ENCODE results near the gene CD300E.

The CD300E gene

GRCh38 chr17:74601944-74602572, 21.5 kb downstream of the CD300E start (continued):
- TF ChIP-seq CREB5 (CRISPR knock-in tag; IDR thresholded peaks at IDR 0.05; ENCODE audit: low read depth) (no peak), SNAI2 (CRISPR knock-in tag; IDR thresholded peaks at IDR 0.05) (no peak), OSR1 (CRISPR knock-in tag; IDR thresholded peaks at IDR 0.05) (no peak), ZNF8 (CRISPR knock-in tag; IDR thresholded peaks at IDR 0.05) (no peak)

GRCh38 chr17:74599448-74599939, 24.0 kb downstream of the CD300E start:
- TF ChIP-seq CSDC2 (CRISPR knock-in tag; IDR thresholded peaks at IDR 0.05): no peak
- TF ChIP-seq ZC3H10 (CRISPR knock-in tag; IDR thresholded peaks at IDR 0.05): no peak
- no peak for TF ChIP-seq ZFP3 (CRISPR knock-in tag; IDR thresholded peaks at IDR 0.05)
- no peak for ATAC-seq

- TF ChIP-seq ZNF70 (CRISPR knock-in tag; IDR thresholded peaks at IDR 0.05): no peak
- TF ChIP-seq ZFP30 (CRISPR knock-in tag; IDR thresholded peaks at IDR 0.05): no peak
- no peak for TF ChIP-seq CSRNP3 (CRISPR knock-in tag; IDR thresholded peaks at IDR 0.05)
- no peak for TF ChIP-seq TCF4 (CRISPR knock-in tag; IDR thresholded peaks at IDR 0.05; ENCODE audit: borderline replicate concordance)
- TF ChIP-seq ESRRG (CRISPR knock-in tag; IDR thresholded peaks at IDR 0.05): no peak
- TF ChIP-seq ZFP3 (CRISPR knock-in tag; IDR thresholded peaks at IDR 0.05): no peak
- TF ChIP-seq OSR1 (CRISPR knock-in tag; IDR thresholded peaks at IDR 0.05): no peak
- TF ChIP-seq BACH2 (CRISPR knock-in tag; IDR thresholded peaks at IDR 0.05; ENCODE audit: borderline replicate concordance): no peak
- TF ChIP-seq ISL1 (CRISPR knock-in tag; IDR thresholded peaks at IDR 0.05): no peak
- no peak for TF ChIP-seq RARB (CRISPR knock-in tag; IDR thresholded peaks at IDR 0.05)
- TF ChIP-seq POU6F1 (CRISPR knock-in tag; IDR thresholded peaks at IDR 0.05; ENCODE audit: borderline replicate concordance, low read depth): no peak
- TF ChIP-seq ZNF565 (CRISPR knock-in tag; conservative IDR thresholded peaks at IDR 0.05; ENCODE audit: low read depth): no peak
- no peak for TF ChIP-seq TOX (CRISPR knock-in tag; IDR thresholded peaks at IDR 0.05; ENCODE audit: borderline replicate concordance)
- no peak for TF ChIP-seq GLIS3 (CRISPR knock-in tag; IDR thresholded peaks at IDR 0.05)
- TF ChIP-seq PPARA (CRISPR knock-in tag; IDR thresholded peaks at IDR 0.05; ENCODE audit: borderline replicate concordance): no peak
- TF ChIP-seq CSDC2 (CRISPR knock-in tag; IDR thresholded peaks at IDR 0.05): no peak
- TF ChIP-seq CREB5 (CRISPR knock-in tag; IDR thresholded peaks at IDR 0.05; ENCODE audit: low read depth): no peak
- no peak for TF ChIP-seq ZC3H10 (CRISPR knock-in tag; IDR thresholded peaks at IDR 0.05)
- ATAC-seq: no peak
Observed at GRCh38 chr17:74599023-74599399, 24.5 kb downstream of the CD300E start.

GRCh38 chr17:74598346-74599022, 25.1 kb downstream of the CD300E start:
- ATAC-seq: no peak
- no peak for TF ChIP-seq ARNTL (CRISPR knock-in tag; IDR thresholded peaks at IDR 0.05; ENCODE audit: borderline replicate concordance, low read depth)
- no peak for TF ChIP-seq ZC3H10 (CRISPR knock-in tag; IDR thresholded peaks at IDR 0.05)
- no peak for TF ChIP-seq CSRNP3 (CRISPR knock-in tag; IDR thresholded peaks at IDR 0.05)
- no peak for TF ChIP-seq CSDC2 (CRISPR knock-in tag; IDR thresholded peaks at IDR 0.05)
- TF ChIP-seq SNAI2 (CRISPR knock-in tag; IDR thresholded peaks at IDR 0.05): no peak
- no peak for TF ChIP-seq ZFP30 (CRISPR knock-in tag; IDR thresholded peaks at IDR 0.05)
- no peak for TF ChIP-seq ESRRG (CRISPR knock-in tag; IDR thresholded peaks at IDR 0.05)
- no peak for TF ChIP-seq GLIS3 (CRISPR knock-in tag; IDR thresholded peaks at IDR 0.05)
- TF ChIP-seq OSR1 (CRISPR knock-in tag; IDR thresholded peaks at IDR 0.05): no peak
- TF ChIP-seq PATZ1 (CRISPR knock-in tag; IDR thresholded peaks at IDR 0.05; ENCODE audit: borderline replicate concordance): no peak
- no peak for TF ChIP-seq ZFP3 (CRISPR knock-in tag; IDR thresholded peaks at IDR 0.05)
- TF ChIP-seq TSHZ2 (CRISPR knock-in tag; IDR thresholded peaks at IDR 0.05): no peak
- TF ChIP-seq ZNF8 (CRISPR knock-in tag; IDR thresholded peaks at IDR 0.05): no peak

Data from SK-N-SH treated with all-trans-retinoic acid at 6 μM for 48 hours (cell line).